Measurements from ENCODE around the gene CLASP2. TPM values are rescaled to one million over a fixed set of nuclear protein-coding genes. Genes with fewer than 3 reads are reported as not detected.

Gene CLASP2
- polyA plus RNA-seq, 1 donor (not counting 4 experiments of a cell fraction or from before 2014, with no cell fraction given), result 49.5 TPM

GRCh38 chr3:33547101-33547500 lies 171.0 kb downstream of the CLASP2 start:
- no peak for DNase-seq (ENCODE audit: low read depth, low spot score)
- Histone ChIP-seq H3K4me3 (ENCODE audit: control insufficient read depth in 2 of 3, extremely low read depth in 1 of 3, insufficient read depth in 2 of 3, low read depth in 1 of 3, low read length in 3 of 3) (no peak overlapping the region), H3K4me2 (ENCODE audit: control insufficient read depth, extremely low read depth, insufficient read depth, low read depth, low read length) (no peak overlapping the region), H3K27ac (ENCODE audit: control insufficient read depth, insufficient read depth, low read length) (no peak overlapping the region), H2AFZ (ENCODE audit: control insufficient read depth, low read length) (no peak overlapping the region), H4K20me1 (ENCODE audit: control insufficient read depth, extremely low read depth, insufficient read depth, low read length) (no peaks in the 10 kb centered on the region), H3K79me2 (ENCODE audit: control insufficient read depth, insufficient read depth, low read length) (no peaks in the 10 kb centered on the region), H3K4me1 (ENCODE audit: control insufficient read depth, extremely low read depth, insufficient read depth, low read length) (no peaks in the 10 kb centered on the region), H3K36me3 (ENCODE audit: control insufficient read depth in 2 of 2, extremely low read depth in 1 of 2, insufficient read depth in 2 of 2, low read length in 2 of 2) (peaks cover 0 to 3% of the 10 kb centered on the region in 2 experiments), H3K9me3 (ENCODE audit: control insufficient read depth, low read depth, low read length) (no peaks in the 10 kb centered on the region), H3K9ac (ENCODE audit: control insufficient read depth, extremely low read depth, insufficient read depth, low read length) (no peak overlapping the region), H3K9me1 (ENCODE audit: control insufficient read depth, extremely low read depth, insufficient read depth, low read length) (no peaks in the 10 kb centered on the region), H3K27me3 (ENCODE audit: control insufficient read depth, extremely low read depth, insufficient read depth, low read length) (no peaks in the 10 kb centered on the region)
- no peak for FAIRE-seq
- no peak for TF ChIP-seq CTCF (optimal IDR thresholded peaks at IDR 0.05 in 1 of 3, IDR thresholded peaks at IDR 0.05 in 1 of 3, conservative IDR thresholded peaks at IDR 0.05 in 1 of 3; ENCODE audit: extremely low read depth in 1 of 3, insufficient read depth in 2 of 3, low read length in 3 of 3)
- TF ChIP-seq EZH2 (IDR thresholded peaks at IDR 0.05; ENCODE audit: low read length), result no peak
- dilution Hi-C loops (cut with MboI; ENCODE audit: extremely low pct_ligation_motif_present, low sequenced_read_pairs), result no loop called here

- no peak overlapping the region for H2AFZ ChIP-seq (ENCODE audit: control insufficient read depth, low read length)
- H3K27ac ChIP-seq (ENCODE audit: control insufficient read depth, insufficient read depth, low read length), result no peak overlapping the region
- H3K4me1 ChIP-seq (ENCODE audit: control insufficient read depth, extremely low read depth, insufficient read depth, low read length), result no peaks in the 10 kb centered on the region
- H3K79me2 ChIP-seq (ENCODE audit: control insufficient read depth, insufficient read depth, low read length), result no peaks in the 10 kb centered on the region
- no peaks in the 10 kb centered on the region for H3K9me1 ChIP-seq (ENCODE audit: control insufficient read depth, extremely low read depth, insufficient read depth, low read length)
- FAIRE-seq (no peak), DNase-seq (ENCODE audit: low read depth, low spot score) (no peak)
- H3K36me3 ChIP-seq (ENCODE audit: control insufficient read depth in 2 of 2, extremely low read depth in 1 of 2, insufficient read depth in 2 of 2, low read length in 2 of 2), result peaks cover 0 to 4% of the 10 kb centered on the region in 2 experiments
- no peak overlapping the region for H3K4me3 ChIP-seq (ENCODE audit: control insufficient read depth in 2 of 3, extremely low read depth in 1 of 3, insufficient read depth in 2 of 3, low read depth in 1 of 3, low read length in 3 of 3)
- H3K9ac ChIP-seq (ENCODE audit: control insufficient read depth, extremely low read depth, insufficient read depth, low read length), result no peak overlapping the region
- H3K9me3 ChIP-seq (ENCODE audit: control insufficient read depth, low read depth, low read length), result no peaks in the 10 kb centered on the region
- H4K20me1 ChIP-seq (ENCODE audit: control insufficient read depth, extremely low read depth, insufficient read depth, low read length), result no peaks in the 10 kb centered on the region
- H3K4me2 ChIP-seq (ENCODE audit: control insufficient read depth, extremely low read depth, insufficient read depth, low read depth, low read length), result no peak overlapping the region
- TF ChIP-seq EZH2 (IDR thresholded peaks at IDR 0.05; ENCODE audit: low read length), result no peak
- no peak for TF ChIP-seq CTCF (optimal IDR thresholded peaks at IDR 0.05 in 1 of 3, IDR thresholded peaks at IDR 0.05 in 1 of 3, conservative IDR thresholded peaks at IDR 0.05 in 1 of 3; ENCODE audit: extremely low read depth in 1 of 3, insufficient read depth in 2 of 3, low read length in 3 of 3)
- dilution Hi-C loops (cut with MboI; ENCODE audit: extremely low pct_ligation_motif_present, low sequenced_read_pairs), result no loop called here
- no peaks in the 10 kb centered on the region for H3K27me3 ChIP-seq (ENCODE audit: control insufficient read depth, extremely low read depth, insufficient read depth, low read length)
Observed at GRCh38 chr3:33544126-33544525, 173.9 kb downstream of the CLASP2 start.

Data from keratinocyte (primary cell).